ENCODE data around the gene HECTD3.

HECTD3 gene

GRCh38 chr1:45010855-45011811 lies at the start of gene HECTD3:
Gene HECTD3 (minus strand): TSS chr1:45011324. CDS start chr1:45011257, 67 bp downstream.
- peak; percentile 52 to 54 for DNase-seq

GRCh38 chr1:45059829-45060228 lies 48.7 kb upstream of the HECTD3 start:
- no peak for DNase-seq

- no peak for DNase-seq
Measured at GRCh38 chr1:45057542-45057941, 46.4 kb upstream of the HECTD3 start.

- DNase-seq: no peak
Measured at GRCh38 chr1:45051005-45051772, 40.1 kb upstream of the HECTD3 start.

- DNase-seq: no peak
Measured at GRCh38 chr1:45047032-45047431, 35.9 kb upstream of the HECTD3 start.

- DNase-seq: no peak
Measured at GRCh38 chr1:45044916-45045315, 33.8 kb upstream of the HECTD3 start.

- DNase-seq: no peak
Measured at GRCh38 chr1:45043094-45043493, 32.0 kb upstream of the HECTD3 start.

GRCh38 chr1:45040297-45040696 lies 29.2 kb upstream of the HECTD3 start:
- DNase-seq: no peak

GRCh38 chr1:45038661-45039364 lies 27.7 kb upstream of the HECTD3 start:
- DNase-seq: no peak

- no peak for DNase-seq
Measured at GRCh38 chr1:45038240-45038639, 27.1 kb upstream of the HECTD3 start.

GRCh38 chr1:45037456-45037855 lies 26.3 kb upstream of the HECTD3 start:
- DNase-seq: no peak

- DNase-seq: no peak
Measured at GRCh38 chr1:45035631-45036301, 24.6 kb upstream of the HECTD3 start.

- no peak for DNase-seq
Measured at GRCh38 chr1:45033356-45033755, 22.2 kb upstream of the HECTD3 start.

- no peak for DNase-seq
Measured at GRCh38 chr1:45032837-45033236, 21.7 kb upstream of the HECTD3 start.

- DNase-seq: no peak
Measured at GRCh38 chr1:45026446-45026845, 15.3 kb upstream of the HECTD3 start.

GRCh38 chr1:45023663-45024062 lies 12.5 kb upstream of the HECTD3 start:
- no peak for DNase-seq

- DNase-seq: peak; percentile 52 to 63
Measured at GRCh38 chr1:45018599-45019230, 7.6 kb upstream of the HECTD3 start.

GRCh38 chr1:45016767-45017166 lies 5.6 kb upstream of the HECTD3 start:
- no peak for DNase-seq

- no peak for DNase-seq
Measured at GRCh38 chr1:45016090-45016697, 5.1 kb upstream of the HECTD3 start.

GRCh38 chr1:45015683-45016082 lies 4.6 kb upstream of the HECTD3 start:
- no peak for DNase-seq

- peak; percentile 72 to 74 for DNase-seq
Measured at GRCh38 chr1:45014321-45015028, 3.4 kb upstream of the HECTD3 start.
